Mesendoderm (in vitro differentiated cells): ENCODE data around the gene XAGE2. TPM values are rescaled to one million over a fixed set of nuclear protein-coding genes. Genes with fewer than 3 reads are reported as not detected.
A peak's percentile ranks its signal among the peaks of the same experiment; 100 is the strongest.
"Not testable (repeated sequence)": the region's sequence is repeated elsewhere in the genome, so short reads cannot be mapped to it uniquely, and the experiment has no call there.

ENCODE experiments used
- DNase-seq: peaks from one replicate; pipeline ENCODE4 v3.0.0; 2013
- H2AK5ac ChIP-seq: 2 replicates; pipeline ENCODE4 v1.6.1; 2013; ENCODE audit warnings: low read length, inconsistent platforms
- H2BK120ac ChIP-seq: 2 replicates; pipeline ENCODE4 v1.6.1; 2013; ENCODE audit warnings: low read depth, mild to moderate bottlenecking, low read length, moderate library complexity, mixed read lengths
- H2BK15ac ChIP-seq: replicated peaks from 2 replicates; pipeline ENCODE4 v1.6.1; 2013; ENCODE audit warnings: low read depth, mild to moderate bottlenecking, moderate library complexity
- H2BK5ac ChIP-seq: 2 replicates; pipeline ENCODE4 v1.6.1; 2013; ENCODE audit warnings: low read length, inconsistent platforms
- H3K18ac ChIP-seq: 2 replicates; pipeline ENCODE4 v1.6.1; 2013; ENCODE audit warnings: mild to moderate bottlenecking, low read length, mixed read lengths
- H3K23ac ChIP-seq: one replicate; pipeline ENCODE4 v1.6.1; 2013; ENCODE audit warnings: low read length
- H3K27ac ChIP-seq: 2 replicates; pipeline ENCODE4 v1.5.1; 2013; ENCODE audit warnings: low read depth, mild to moderate bottlenecking, inconsistent platforms, low read length, moderate library complexity
- H3K27me3 ChIP-seq: 2 replicates; pipeline ENCODE4 v1.6.1; 2013; ENCODE audit warnings: low read length, control low read depth, mild to moderate bottlenecking, inconsistent platforms; ENCODE audit not compliant: insufficient read depth, poor library complexity
- H3K36me3 ChIP-seq: 2 replicates; pipeline ENCODE4 v1.6.1; 2013; ENCODE audit warnings: low read length, inconsistent platforms; ENCODE audit not compliant: control insufficient read depth, insufficient read depth
- H3K4ac ChIP-seq: one replicate; pipeline ENCODE4 v1.6.1; 2013; ENCODE audit warnings: low read depth, mild to moderate bottlenecking, low read length, moderate library complexity
- H3K4me1 ChIP-seq: 2 replicates; pipeline ENCODE4 v1.6.1; 2013; ENCODE audit warnings: low read depth, low read length, inconsistent platforms; ENCODE audit not compliant: control insufficient read depth
- H3K4me2 ChIP-seq: 2 replicates; pipeline ENCODE4 v1.6.1; 2013; ENCODE audit warnings: low read length
- H3K4me3 ChIP-seq: 2 replicates; pipeline ENCODE4 v1.5.1; 2013; ENCODE audit warnings: mild to moderate bottlenecking, low read length
- H3K56ac ChIP-seq: one replicate; pipeline ENCODE4 v1.6.1; 2013; ENCODE audit warnings: low read length
- H3K79me1 ChIP-seq: 2 replicates; pipeline ENCODE4 v1.6.1; 2013; ENCODE audit warnings: low read length, inconsistent platforms
- H3K79me2 ChIP-seq: 2 replicates; pipeline ENCODE4 v1.6.1; 2013; ENCODE audit warnings: mild to moderate bottlenecking, low read length; ENCODE audit not compliant: control insufficient read depth, insufficient read depth
- H3K9ac ChIP-seq: 2 replicates; pipeline ENCODE4 v1.6.1; 2013; ENCODE audit warnings: low read length, inconsistent platforms
- H4K5ac ChIP-seq: one replicate; pipeline ENCODE4 v1.6.1; 2013; ENCODE audit warnings: low read length
- H4K8ac ChIP-seq: one replicate; pipeline ENCODE4 v1.6.1; 2013; ENCODE audit warnings: low read depth, mild to moderate bottlenecking, control low read depth, low read length, moderate library complexity
- WGBS: extraction: QIAGEN DNeasy Blood & Tissue Kit; methylation state at CpG from one replicate; pipeline ENCODE4 v1.1.7; 2013; ENCODE audit warnings: low lambda C conversion rate, missing lambda C conversion rate; ENCODE audit not compliant: insufficient coverage; ENCODE audit errors: extremely low coverage; 5-methylcytosine and 5-hydroxymethylcytosine counted together
- polyA plus RNA-seq, 2 experiments: library from polyadenylated mRNA; stranded (reverse); fragments of 200-250 nt; gene quantifications; one replicate each; pipeline ENCODE4 v1.2.3, GENCODE V29; 2013

XAGE2 gene, protein sequence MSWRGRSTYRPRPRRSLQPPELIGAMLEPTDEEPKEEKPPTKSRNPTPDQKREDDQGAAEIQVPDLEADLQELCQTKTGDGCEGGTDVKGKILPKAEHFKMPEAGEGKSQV
- 0.20 TPM for polyA plus RNA-seq (2013, experiment 1 of 2)
- polyA plus RNA-seq (2013, experiment 2 of 2) = 0.07 TPM

DNA sequence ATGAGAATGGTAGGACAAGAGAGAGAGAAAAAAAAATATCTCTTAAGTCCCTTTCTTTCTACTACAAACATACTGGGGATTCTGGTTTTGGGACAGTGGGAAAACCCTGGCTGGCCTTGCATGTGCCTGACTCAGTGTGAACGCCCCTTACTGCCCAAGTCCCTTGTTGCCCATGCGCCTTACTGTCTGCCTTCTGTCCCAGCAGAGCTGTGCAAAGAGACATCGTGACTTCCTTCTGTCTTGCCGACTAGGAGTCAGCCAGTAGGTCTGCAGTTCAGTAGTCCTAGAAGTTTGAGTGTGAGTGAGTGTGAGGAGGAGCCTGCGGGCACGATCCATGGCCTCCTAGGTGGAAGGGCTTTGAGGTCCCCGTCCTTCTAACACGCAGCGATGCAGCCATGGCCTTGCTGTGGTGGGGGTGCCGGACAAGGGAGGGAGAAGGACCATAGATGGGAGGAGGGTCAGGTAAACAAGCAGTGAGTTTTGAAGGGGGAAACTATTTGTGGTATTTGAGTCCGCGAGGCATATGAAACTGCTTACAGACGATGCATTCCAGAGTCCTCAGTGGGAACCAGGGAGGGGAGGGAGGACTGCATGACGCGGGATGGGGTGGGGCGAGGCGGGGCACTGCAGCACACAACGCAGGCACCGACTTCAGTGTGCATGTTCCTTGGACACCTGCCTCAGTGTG, at the start of gene XAGE2:
TSS of gene XAGE2 (plus strand) at position 654 of the 688 bp plus-strand sequence. CDS start 994 bp downstream, outside the sequence.
- Histone ChIP-seq H3K27ac (no peak within 1 kb of the TSS), H3K79me1 (no peaks in the 10 kb centered on the region), H4K8ac (no peak within 1 kb of the TSS), H3K9ac (no peak within 1 kb of the TSS), H3K4me1 (no peaks in the 10 kb centered on the region), H3K4ac (no peak within 1 kb of the TSS), H3K56ac (no peak within 1 kb of the TSS), H3K27me3 (no peaks in the 10 kb centered on the region), H2BK5ac (no peak within 1 kb of the TSS), H3K36me3 (no peaks in the 10 kb centered on the region), H3K23ac (no peak within 1 kb of the TSS), H3K18ac (no peak within 1 kb of the TSS), H3K79me2 (no peaks in the 10 kb centered on the region), H2AK5ac (no peak within 1 kb of the TSS), H4K5ac (no peak within 1 kb of the TSS), H3K4me2 (no peak within 1 kb of the TSS), H2BK120ac (no peak within 1 kb of the TSS), H3K4me3 (no peak within 1 kb of the TSS), H2BK15ac (no peak within 1 kb of the TSS)
- DNase-seq = no peak
- no CpG with 5 or more reads among the region's 19 CpGs for WGBS

DNA sequence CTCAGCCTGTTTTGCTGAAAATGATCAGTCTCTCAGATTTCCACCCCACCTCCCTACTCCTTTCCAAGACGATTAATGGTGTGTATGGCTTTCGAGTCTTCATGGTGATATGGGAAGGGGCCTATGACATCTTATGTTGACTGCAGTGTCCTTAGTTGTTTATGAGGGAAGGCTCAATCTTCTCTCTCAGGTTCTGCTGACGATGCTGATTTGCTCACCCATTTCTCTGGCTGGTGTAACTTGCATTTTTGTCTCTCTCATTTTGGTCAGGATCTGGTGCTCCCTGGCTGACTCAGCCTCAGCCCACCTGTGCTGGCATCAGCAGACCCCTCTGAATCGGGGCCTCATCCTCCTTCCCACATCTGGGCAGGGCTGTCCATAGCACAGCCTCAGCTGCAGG, 31.4 kb upstream of the XAGE2 start:
- no peak overlapping the region for H2BK15ac ChIP-seq
- H3K36me3 ChIP-seq = no peaks in the 10 kb centered on the region
- no peak overlapping the region for H3K27ac ChIP-seq
- H2BK5ac ChIP-seq = no peak overlapping the region
- no peak overlapping the region for H3K18ac ChIP-seq
- no peak overlapping the region for H2AK5ac ChIP-seq
- H3K4me2 ChIP-seq = no peak overlapping the region
- no peak overlapping the region for H3K4me3 ChIP-seq
- H3K9ac ChIP-seq = no peak overlapping the region
- H3K27me3 ChIP-seq = no peaks in the 10 kb centered on the region
- H3K56ac ChIP-seq = no peak overlapping the region
- no peaks in the 10 kb centered on the region for H3K79me1 ChIP-seq
- no peak overlapping the region for H2BK120ac ChIP-seq
- no peaks in the 10 kb centered on the region for H3K79me2 ChIP-seq
- no peak overlapping the region for H4K8ac ChIP-seq
- no CpG with 5 or more reads among the region's 4 CpGs for WGBS
- no peak for DNase-seq
- no peak overlapping the region for H3K4ac ChIP-seq
- no peaks in the 10 kb centered on the region for H3K4me1 ChIP-seq
- no peak overlapping the region for H3K23ac ChIP-seq
- no peak overlapping the region for H4K5ac ChIP-seq

DNA sequence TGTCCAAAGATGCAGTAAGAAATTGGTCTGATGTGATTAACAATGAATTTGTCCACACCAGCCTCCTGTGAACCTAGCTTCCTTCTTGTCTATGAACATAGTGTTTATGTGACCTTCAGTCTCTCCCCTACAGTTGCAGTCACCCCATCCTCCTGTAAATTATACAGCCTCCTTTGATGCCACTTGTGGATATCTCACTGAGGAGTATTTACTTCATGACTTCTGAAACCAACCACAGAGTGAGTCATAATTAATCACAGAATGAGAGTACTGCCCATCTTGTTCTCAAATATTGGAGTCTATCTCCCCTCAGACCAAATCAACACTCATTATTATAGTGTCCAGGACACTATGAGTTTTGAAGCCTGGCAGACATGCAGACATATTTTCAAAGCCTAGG, 27.3 kb upstream of the XAGE2 start:
- no peak overlapping the region for H3K27ac ChIP-seq
- no peaks in the 10 kb centered on the region for H3K79me1 ChIP-seq
- H2AK5ac ChIP-seq = no peak overlapping the region
- H3K56ac ChIP-seq = no peak overlapping the region
- H3K4me1 ChIP-seq = no peaks in the 10 kb centered on the region
- no peaks in the 10 kb centered on the region for H3K79me2 ChIP-seq
- no peak overlapping the region for H3K4ac ChIP-seq
- H3K18ac ChIP-seq = no peak overlapping the region
- no peaks in the 10 kb centered on the region for H3K36me3 ChIP-seq
- no peaks in the 10 kb centered on the region for H3K27me3 ChIP-seq
- H2BK120ac ChIP-seq = no peak overlapping the region
- H2BK5ac ChIP-seq = no peak overlapping the region
- H4K8ac ChIP-seq = no peak overlapping the region
- H4K5ac ChIP-seq = no peak overlapping the region
- no peak overlapping the region for H3K4me3 ChIP-seq
- no peak overlapping the region for H3K9ac ChIP-seq
- no peak overlapping the region for H2BK15ac ChIP-seq
- no peak overlapping the region for H3K4me2 ChIP-seq
- H3K23ac ChIP-seq = no peak overlapping the region
- no peak for DNase-seq

DNA sequence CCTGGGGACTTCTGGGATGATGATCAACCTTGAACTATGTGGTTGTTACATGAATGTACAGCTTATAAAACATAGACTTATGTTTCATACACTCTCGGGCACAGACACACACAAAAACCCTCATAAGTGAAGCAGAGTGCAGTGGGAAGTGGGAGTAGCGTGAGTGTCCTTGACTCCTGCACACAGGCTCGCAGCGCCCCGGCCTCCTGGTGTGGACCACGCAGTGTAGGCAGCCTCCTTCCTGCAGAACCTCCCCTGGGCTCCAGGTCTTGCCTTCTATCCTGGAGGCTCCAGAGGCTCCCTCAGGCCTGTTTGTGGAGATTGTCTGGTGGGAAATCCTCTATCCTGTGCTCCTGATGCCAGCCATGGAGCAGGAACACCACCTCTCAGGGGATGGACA, 25.7 kb upstream of the XAGE2 start:
- not testable (repeated sequence) for H3K9ac ChIP-seq, H2AK5ac ChIP-seq, H3K23ac ChIP-seq, DNase-seq, H3K4me3 ChIP-seq, H2BK120ac ChIP-seq, H3K36me3 ChIP-seq, H2BK5ac ChIP-seq, H3K27me3 ChIP-seq, H3K4me2 ChIP-seq, H2BK15ac ChIP-seq, H3K4me1 ChIP-seq, H3K56ac ChIP-seq, H3K27ac ChIP-seq, H3K79me1 ChIP-seq, H3K4ac ChIP-seq, H4K5ac ChIP-seq, H4K8ac ChIP-seq, H3K79me2 ChIP-seq, H3K18ac ChIP-seq
- no CpG with 5 or more reads among the region's 6 CpGs for WGBS

DNA sequence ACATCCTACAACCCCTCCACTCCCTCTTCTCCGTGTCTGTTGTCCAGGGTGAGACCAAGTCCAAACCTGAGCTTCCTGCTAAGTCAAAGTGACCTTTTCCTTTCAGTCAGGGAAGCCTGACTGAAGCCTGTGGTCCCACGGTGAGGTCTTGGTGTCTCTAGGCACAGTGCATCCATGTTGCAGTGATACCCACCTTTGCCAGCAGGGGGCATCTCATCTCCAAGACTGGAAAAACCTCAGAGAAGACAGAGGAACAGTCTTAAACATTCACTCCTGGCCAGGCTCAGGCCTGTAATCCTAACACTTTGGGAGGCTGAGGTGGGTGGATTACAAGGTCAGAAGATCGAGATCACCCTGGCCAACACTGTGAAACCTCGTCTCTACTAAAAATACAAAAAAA, 23.4 kb upstream of the XAGE2 start:
- not testable (repeated sequence) for H3K56ac ChIP-seq, H3K4ac ChIP-seq, H2BK15ac ChIP-seq, H3K18ac ChIP-seq, H3K36me3 ChIP-seq, H3K79me1 ChIP-seq, H3K9ac ChIP-seq, H3K79me2 ChIP-seq, H3K4me2 ChIP-seq, H3K27me3 ChIP-seq, H3K23ac ChIP-seq, H2AK5ac ChIP-seq, H2BK5ac ChIP-seq, H3K4me3 ChIP-seq, H2BK120ac ChIP-seq, H4K5ac ChIP-seq, H3K4me1 ChIP-seq, H3K27ac ChIP-seq, H4K8ac ChIP-seq
- peak; percentile 70 for DNase-seq
- no CpG with 5 or more reads among the region's 4 CpGs for WGBS
